ENCODE results near the gene ASIC5. TPM values are rescaled to one million over a fixed set of nuclear protein-coding genes. Genes with fewer than 3 reads are reported as not detected.

The ASIC5 gene
- total and polyA plus RNA-seq, 2 donors (not counting 1 experiment from before 2014, with no cell fraction given) = not detected

DNA sequence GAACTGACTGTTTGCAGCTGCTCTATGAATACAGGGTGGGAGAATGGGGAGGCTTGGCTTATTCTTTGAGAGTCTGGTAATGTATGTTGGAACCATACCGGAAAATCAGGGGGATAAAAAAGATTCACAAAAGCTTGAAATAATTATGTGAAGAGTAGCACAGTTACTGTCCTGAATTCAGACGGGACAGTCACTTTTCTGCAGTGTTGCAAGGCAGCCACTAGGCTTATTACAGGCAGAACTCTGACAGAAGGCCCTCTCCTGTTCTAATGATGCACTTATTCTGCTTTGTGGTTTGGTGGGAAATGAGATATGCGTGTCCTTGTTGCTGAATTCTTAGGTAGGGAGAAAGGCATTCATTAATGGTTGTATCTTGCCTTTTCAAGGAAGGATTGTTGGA, 70.1 kb downstream of the ASIC5 start:
- H3K4me2 ChIP-seq (ENCODE audit: extremely low read depth, insufficient read depth, low read length) = no peak overlapping the region
- no peaks in the 10 kb centered on the region for H3K9me3 ChIP-seq (ENCODE audit: control insufficient read depth, insufficient read depth, low read depth, low read length)
- no peaks in the 10 kb centered on the region for H4K20me1 ChIP-seq (ENCODE audit: control insufficient read depth, extremely low read depth, insufficient read depth, low read length)
- H3K36me3 ChIP-seq (ENCODE audit: control insufficient read depth, insufficient read depth, low read length) = no peaks in the 10 kb centered on the region
- no peak for TF ChIP-seq EZH2 (IDR thresholded peaks at IDR 0.05; ENCODE audit: low read length, missing control alignments)
- TF ChIP-seq, protein P1, sequence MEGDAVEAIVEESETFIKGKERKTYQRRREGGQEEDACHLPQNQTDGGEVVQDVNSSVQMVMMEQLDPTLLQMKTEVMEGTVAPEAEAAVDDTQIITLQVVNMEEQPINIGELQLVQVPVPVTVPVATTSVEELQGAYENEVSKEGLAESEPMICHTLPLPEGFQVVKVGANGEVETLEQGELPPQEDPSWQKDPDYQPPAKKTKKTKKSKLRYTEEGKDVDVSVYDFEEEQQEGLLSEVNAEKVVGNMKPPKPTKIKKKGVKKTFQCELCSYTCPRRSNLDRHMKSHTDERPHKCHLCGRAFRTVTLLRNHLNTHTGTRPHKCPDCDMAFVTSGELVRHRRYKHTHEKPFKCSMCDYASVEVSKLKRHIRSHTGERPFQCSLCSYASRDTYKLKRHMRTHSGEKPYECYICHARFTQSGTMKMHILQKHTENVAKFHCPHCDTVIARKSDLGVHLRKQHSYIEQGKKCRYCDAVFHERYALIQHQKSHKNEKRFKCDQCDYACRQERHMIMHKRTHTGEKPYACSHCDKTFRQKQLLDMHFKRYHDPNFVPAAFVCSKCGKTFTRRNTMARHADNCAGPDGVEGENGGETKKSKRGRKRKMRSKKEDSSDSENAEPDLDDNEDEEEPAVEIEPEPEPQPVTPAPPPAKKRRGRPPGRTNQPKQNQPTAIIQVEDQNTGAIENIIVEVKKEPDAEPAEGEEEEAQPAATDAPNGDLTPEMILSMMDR (conservative IDR thresholded peaks at IDR 0.05 in 1 of 2, IDR thresholded peaks at IDR 0.05 in 1 of 2; ENCODE audit: low read depth in 1 of 2, low read length in 2 of 2) = peak; percentile 21 to 61
- H3K4me1 ChIP-seq (ENCODE audit: control insufficient read depth, extremely low read depth, insufficient read depth, low read length) = no peaks in the 10 kb centered on the region
- no peak overlapping the region for H2AFZ ChIP-seq (ENCODE audit: low read length)
- H3K9ac ChIP-seq (ENCODE audit: insufficient read depth, low read length) = no peak overlapping the region
- H3K27me3 ChIP-seq (ENCODE audit: control insufficient read depth, insufficient read depth, low read length) = no peaks in the 10 kb centered on the region
- no peak overlapping the region for H3K4me3 ChIP-seq (replicated peaks in 1 of 4; ENCODE audit: control extremely low read depth in 1 of 4, insufficient read depth in 1 of 4, low read depth in 3 of 4, low read length in 4 of 4)
- H3K79me2 ChIP-seq (ENCODE audit: control insufficient read depth, insufficient read depth, low read length) = no peaks in the 10 kb centered on the region
- H3K27ac ChIP-seq (ENCODE audit: insufficient read depth, low read length) = no peak overlapping the region
- peak; percentile 24 to 86 for DNase-seq (ENCODE audit: low read depth in 2 of 2)

DNA sequence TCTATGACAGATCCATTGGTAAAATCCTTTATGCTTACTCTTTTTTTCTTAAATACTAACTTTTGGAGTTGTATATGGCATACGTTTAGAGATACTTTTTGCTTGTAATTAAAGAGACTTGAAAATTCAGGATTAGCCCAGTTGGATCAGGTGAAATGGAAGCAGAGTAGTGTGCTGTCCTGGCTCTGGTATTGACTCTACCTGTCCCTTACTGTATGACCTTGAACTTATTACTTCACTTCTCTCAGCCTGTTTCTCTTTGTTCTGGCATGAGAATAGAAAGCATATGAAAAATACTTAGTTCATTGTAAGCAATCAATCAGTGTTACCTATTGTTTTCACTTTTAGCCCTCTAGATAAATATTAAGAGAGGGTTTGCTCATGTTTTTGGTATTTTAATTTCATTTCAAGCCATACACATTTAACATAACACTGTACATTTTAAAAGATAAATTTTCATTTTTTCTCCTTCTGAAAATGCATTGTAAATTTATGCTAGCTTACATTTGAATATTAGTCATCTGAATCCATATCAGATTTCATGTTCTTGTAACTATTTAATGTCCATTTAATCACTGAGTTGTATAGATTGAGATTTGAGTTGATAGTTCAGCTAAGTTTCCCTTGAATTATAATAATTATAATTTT, 71.4 kb downstream of the ASIC5 start:
- DNase-seq (ENCODE audit: low read depth in 2 of 2) = peak in 1 of 2 donors; percentile 17
- no peak overlapping the region for H2AFZ ChIP-seq (ENCODE audit: low read length)
- no peaks in the 10 kb centered on the region for H3K9me3 ChIP-seq (ENCODE audit: control insufficient read depth, insufficient read depth, low read depth, low read length)
- H3K79me2 ChIP-seq (ENCODE audit: control insufficient read depth, insufficient read depth, low read length) = no peaks in the 10 kb centered on the region
- no peaks in the 10 kb centered on the region for H4K20me1 ChIP-seq (ENCODE audit: control insufficient read depth, extremely low read depth, insufficient read depth, low read length)
- H3K9ac ChIP-seq (ENCODE audit: insufficient read depth, low read length) = no peak overlapping the region
- no peak overlapping the region for H3K27ac ChIP-seq (ENCODE audit: insufficient read depth, low read length)
- no peak for TF ChIP-seq EZH2 (IDR thresholded peaks at IDR 0.05; ENCODE audit: low read length, missing control alignments)
- TF ChIP-seq, protein P1 (conservative IDR thresholded peaks at IDR 0.05 in 1 of 2, IDR thresholded peaks at IDR 0.05 in 1 of 2; ENCODE audit: low read depth in 1 of 2, low read length in 2 of 2) = no peak
- no peaks in the 10 kb centered on the region for H3K36me3 ChIP-seq (ENCODE audit: control insufficient read depth, insufficient read depth, low read length)
- no peak overlapping the region for H3K4me2 ChIP-seq (ENCODE audit: extremely low read depth, insufficient read depth, low read length)
- H3K4me3 ChIP-seq (replicated peaks in 1 of 4; ENCODE audit: control extremely low read depth in 1 of 4, insufficient read depth in 1 of 4, low read depth in 3 of 4, low read length in 4 of 4) = no peak overlapping the region
- no peaks in the 10 kb centered on the region for H3K4me1 ChIP-seq (ENCODE audit: control insufficient read depth, extremely low read depth, insufficient read depth, low read length)
- no peaks in the 10 kb centered on the region for H3K27me3 ChIP-seq (ENCODE audit: control insufficient read depth, insufficient read depth, low read length)

DNA sequence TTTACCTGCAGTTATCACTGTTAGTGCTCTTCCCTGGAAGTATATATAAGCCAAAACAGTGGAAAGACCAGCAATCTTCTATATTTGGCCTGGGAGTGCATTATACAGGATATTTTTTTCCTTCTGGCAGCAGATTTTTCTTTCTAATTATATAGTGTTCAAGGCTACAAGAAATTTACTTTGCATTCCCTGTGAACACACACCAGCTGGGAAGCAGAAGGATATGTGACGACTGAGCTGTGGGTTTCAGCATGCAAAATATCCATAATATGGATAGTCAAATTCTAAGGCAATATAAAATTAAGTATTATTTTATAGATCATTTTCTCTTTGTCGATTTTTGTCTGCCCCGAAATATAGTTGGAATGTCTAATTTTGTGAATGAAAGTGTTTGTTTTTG, 76.1 kb downstream of the ASIC5 start:
- no peaks in the 10 kb centered on the region for H3K79me2 ChIP-seq (ENCODE audit: control insufficient read depth, insufficient read depth, low read length)
- H3K4me2 ChIP-seq (ENCODE audit: extremely low read depth, insufficient read depth, low read length) = no peak overlapping the region
- H3K36me3 ChIP-seq (ENCODE audit: control insufficient read depth, insufficient read depth, low read length) = no peaks in the 10 kb centered on the region
- no peak for DNase-seq (ENCODE audit: low read depth in 2 of 2)
- no peak overlapping the region for H2AFZ ChIP-seq (ENCODE audit: low read length)
- no peaks in the 10 kb centered on the region for H4K20me1 ChIP-seq (ENCODE audit: control insufficient read depth, extremely low read depth, insufficient read depth, low read length)
- no peak for TF ChIP-seq EZH2 (IDR thresholded peaks at IDR 0.05; ENCODE audit: low read length, missing control alignments)
- TF ChIP-seq, protein P1 (conservative IDR thresholded peaks at IDR 0.05 in 1 of 2, IDR thresholded peaks at IDR 0.05 in 1 of 2; ENCODE audit: low read depth in 1 of 2, low read length in 2 of 2) = no peak
- H3K27me3 ChIP-seq (ENCODE audit: control insufficient read depth, insufficient read depth, low read length) = no peaks in the 10 kb centered on the region
- peaks cover 2% of the 10 kb centered on the region for H3K4me1 ChIP-seq (ENCODE audit: control insufficient read depth, extremely low read depth, insufficient read depth, low read length)
- H3K27ac ChIP-seq (ENCODE audit: insufficient read depth, low read length) = no peak overlapping the region
- H3K9ac ChIP-seq (ENCODE audit: insufficient read depth, low read length) = no peak overlapping the region
- H3K4me3 ChIP-seq (replicated peaks in 1 of 4; ENCODE audit: control extremely low read depth in 1 of 4, insufficient read depth in 1 of 4, low read depth in 3 of 4, low read length in 4 of 4) = no peak overlapping the region
- H3K9me3 ChIP-seq (ENCODE audit: control insufficient read depth, insufficient read depth, low read depth, low read length) = no peaks in the 10 kb centered on the region

Measured in fibroblast of lung (primary cell).